ENCODE measurements around the gene ESR2.

DNA sequence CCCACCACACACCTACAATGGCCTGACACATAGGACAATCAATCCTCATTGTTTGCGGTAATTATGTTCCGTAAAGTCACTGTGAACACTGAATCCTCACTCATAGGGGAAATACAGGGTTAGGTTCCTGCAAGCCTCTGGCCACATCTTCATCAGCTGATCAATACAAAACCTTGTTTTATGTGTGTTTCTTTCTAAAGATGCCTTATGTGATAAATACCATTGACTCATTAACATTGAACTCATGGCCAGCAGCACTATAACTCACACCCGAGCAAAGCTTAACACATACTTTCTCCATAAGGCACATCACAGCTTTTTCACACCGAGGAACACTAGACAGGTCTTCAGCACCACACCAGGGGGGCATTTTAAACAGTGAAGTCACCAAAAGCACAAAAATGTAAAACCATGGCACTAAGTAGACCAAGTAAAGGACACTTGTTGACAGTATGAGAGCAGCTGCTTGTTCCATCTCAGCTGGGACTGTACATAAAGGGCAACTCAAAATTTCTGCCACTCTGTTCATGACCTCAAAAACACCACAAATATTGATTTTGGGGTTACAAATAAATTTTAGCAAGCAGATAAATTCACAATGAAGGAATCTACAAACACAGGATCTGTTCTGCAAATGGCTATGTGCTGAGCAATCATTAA, 60.5 kb downstream of the ESR2 start:
- TF ChIP-seq, protein P1, sequence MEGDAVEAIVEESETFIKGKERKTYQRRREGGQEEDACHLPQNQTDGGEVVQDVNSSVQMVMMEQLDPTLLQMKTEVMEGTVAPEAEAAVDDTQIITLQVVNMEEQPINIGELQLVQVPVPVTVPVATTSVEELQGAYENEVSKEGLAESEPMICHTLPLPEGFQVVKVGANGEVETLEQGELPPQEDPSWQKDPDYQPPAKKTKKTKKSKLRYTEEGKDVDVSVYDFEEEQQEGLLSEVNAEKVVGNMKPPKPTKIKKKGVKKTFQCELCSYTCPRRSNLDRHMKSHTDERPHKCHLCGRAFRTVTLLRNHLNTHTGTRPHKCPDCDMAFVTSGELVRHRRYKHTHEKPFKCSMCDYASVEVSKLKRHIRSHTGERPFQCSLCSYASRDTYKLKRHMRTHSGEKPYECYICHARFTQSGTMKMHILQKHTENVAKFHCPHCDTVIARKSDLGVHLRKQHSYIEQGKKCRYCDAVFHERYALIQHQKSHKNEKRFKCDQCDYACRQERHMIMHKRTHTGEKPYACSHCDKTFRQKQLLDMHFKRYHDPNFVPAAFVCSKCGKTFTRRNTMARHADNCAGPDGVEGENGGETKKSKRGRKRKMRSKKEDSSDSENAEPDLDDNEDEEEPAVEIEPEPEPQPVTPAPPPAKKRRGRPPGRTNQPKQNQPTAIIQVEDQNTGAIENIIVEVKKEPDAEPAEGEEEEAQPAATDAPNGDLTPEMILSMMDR (IDR thresholded peaks at IDR 0.05): no peak
- no peak for TF ChIP-seq POLR2A (IDR thresholded peaks at IDR 0.05)

Measured in body of pancreas (tissue), 4 donors.